Measurements from ENCODE around the gene KCNIP1. TPM values are rescaled to one million over a fixed set of nuclear protein-coding genes. Genes with fewer than 3 reads are reported as not detected.

Gene KCNIP1
- total RNA-seq, 1 experiment from 2014 or later = not detected

DNA sequence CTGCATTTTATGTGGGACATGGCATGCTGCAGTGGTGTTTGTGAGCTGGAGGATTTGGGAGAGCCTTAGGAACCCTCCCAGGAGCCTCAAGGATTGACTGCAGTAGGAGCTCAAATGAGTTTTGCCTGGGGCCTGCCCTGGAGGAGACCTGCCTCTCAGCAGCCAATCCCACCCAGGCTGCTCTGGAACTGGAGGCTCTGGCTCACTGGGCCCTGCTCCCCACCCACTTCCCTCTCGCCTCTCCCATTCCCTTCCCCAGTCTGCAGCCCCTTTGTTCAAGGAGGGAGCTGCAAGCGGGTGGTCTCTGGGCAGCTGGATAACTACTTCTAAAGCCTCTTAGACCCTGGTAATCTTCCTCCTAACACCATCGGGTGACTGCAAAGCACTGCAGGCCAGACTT, 24.2 kb downstream of the KCNIP1 start (continued):
- TF ChIP-seq RAD21 (IDR thresholded peaks at IDR 0.05; ENCODE audit: low read depth) (no peak), ZNF274 (IDR thresholded peaks at IDR 0.05; ENCODE audit: low read depth, low read length) (no peak), SIN3A (IDR thresholded peaks at IDR 0.05; ENCODE audit: low read depth) (no peak), TCF7L2 (IDR thresholded peaks at IDR 0.05; ENCODE audit: borderline replicate concordance, extremely low read depth, insufficient read depth, insufficient read length) (no peak), JUND (IDR thresholded peaks at IDR 0.05) (no peak), ZFX (IDR thresholded peaks at IDR 0.05) (no peak), SRF (IDR thresholded peaks at IDR 0.05; ENCODE audit: low read depth) (no peak), POLR2A (IDR thresholded peaks at IDR 0.05; ENCODE audit: borderline replicate concordance, extremely low read depth, insufficient read depth, insufficient read length) (no peak), CEBPB (IDR thresholded peaks at IDR 0.05; ENCODE audit: low read depth) (no peak), ELF1 (IDR thresholded peaks at IDR 0.05; ENCODE audit: borderline replicate concordance, low read depth) (no peak), FOSL1 (IDR thresholded peaks at IDR 0.05; ENCODE audit: low read depth) (no peak)
- TF ChIP-seq, protein P1, sequence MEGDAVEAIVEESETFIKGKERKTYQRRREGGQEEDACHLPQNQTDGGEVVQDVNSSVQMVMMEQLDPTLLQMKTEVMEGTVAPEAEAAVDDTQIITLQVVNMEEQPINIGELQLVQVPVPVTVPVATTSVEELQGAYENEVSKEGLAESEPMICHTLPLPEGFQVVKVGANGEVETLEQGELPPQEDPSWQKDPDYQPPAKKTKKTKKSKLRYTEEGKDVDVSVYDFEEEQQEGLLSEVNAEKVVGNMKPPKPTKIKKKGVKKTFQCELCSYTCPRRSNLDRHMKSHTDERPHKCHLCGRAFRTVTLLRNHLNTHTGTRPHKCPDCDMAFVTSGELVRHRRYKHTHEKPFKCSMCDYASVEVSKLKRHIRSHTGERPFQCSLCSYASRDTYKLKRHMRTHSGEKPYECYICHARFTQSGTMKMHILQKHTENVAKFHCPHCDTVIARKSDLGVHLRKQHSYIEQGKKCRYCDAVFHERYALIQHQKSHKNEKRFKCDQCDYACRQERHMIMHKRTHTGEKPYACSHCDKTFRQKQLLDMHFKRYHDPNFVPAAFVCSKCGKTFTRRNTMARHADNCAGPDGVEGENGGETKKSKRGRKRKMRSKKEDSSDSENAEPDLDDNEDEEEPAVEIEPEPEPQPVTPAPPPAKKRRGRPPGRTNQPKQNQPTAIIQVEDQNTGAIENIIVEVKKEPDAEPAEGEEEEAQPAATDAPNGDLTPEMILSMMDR (IDR thresholded peaks at IDR 0.05 in 2 of 3, conservative IDR thresholded peaks at IDR 0.05 in 1 of 3; ENCODE audit: borderline replicate concordance in 1 of 3, insufficient read depth in 1 of 3, low read depth in 2 of 3, low read length in 2 of 3) = no peak
- TF ChIP-seq, protein P2, sequence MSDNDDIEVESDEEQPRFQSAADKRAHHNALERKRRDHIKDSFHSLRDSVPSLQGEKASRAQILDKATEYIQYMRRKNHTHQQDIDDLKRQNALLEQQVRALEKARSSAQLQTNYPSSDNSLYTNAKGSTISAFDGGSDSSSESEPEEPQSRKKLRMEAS (IDR thresholded peaks at IDR 0.05) = no peak
- TF ChIP-seq, protein P3, sequence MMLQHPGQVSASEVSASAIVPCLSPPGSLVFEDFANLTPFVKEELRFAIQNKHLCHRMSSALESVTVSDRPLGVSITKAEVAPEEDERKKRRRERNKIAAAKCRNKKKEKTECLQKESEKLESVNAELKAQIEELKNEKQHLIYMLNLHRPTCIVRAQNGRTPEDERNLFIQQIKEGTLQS (IDR thresholded peaks at IDR 0.05) = no peak

DNA sequence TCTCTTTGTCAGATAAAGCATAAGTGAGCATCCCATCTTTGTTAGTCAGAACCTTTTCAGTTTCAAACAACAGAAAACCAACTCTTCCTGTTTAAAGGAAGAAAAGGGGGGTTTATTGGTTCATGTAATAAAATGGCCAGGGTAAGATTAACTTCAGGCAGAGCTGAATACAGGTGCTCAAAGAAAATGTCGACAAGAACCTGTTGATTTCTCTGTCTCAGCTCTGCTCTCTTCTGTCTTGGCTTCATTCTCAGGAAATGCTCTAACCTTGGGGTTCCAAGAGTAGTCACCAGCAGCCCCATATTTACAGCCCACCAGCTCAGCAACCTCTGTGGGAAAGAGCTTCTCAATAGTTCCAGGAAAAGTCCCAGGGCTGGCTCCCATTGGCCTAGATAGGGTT, 25.2 kb downstream of the KCNIP1 start:
- Histone ChIP-seq H3K4me2 (ENCODE audit: low read length) (no peak overlapping the region), H3K27me3 (ENCODE audit: insufficient read depth, low read length) (peaks cover 15% of the 10 kb centered on the region), H3K4me1 (ENCODE audit: control insufficient read depth in 1 of 2, insufficient read depth in 2 of 2, low read length in 2 of 2) (no peaks in the 10 kb centered on the region; a peak in 1 of 4 replicates), H3K9me2 (ENCODE audit: insufficient read depth) (no peaks in the 10 kb centered on the region), H3K4me3 (replicated peaks in 1 of 2; ENCODE audit: low read depth in 1 of 2, low read length in 2 of 2) (no peak overlapping the region), H3K9me3 (ENCODE audit: control insufficient read depth in 1 of 2, insufficient read depth in 1 of 2, low read depth in 1 of 2, low read length in 2 of 2) (no peaks in the 10 kb centered on the region), H3K9ac (ENCODE audit: low read length) (no peak overlapping the region), H3K36me3 (ENCODE audit: control insufficient read depth in 1 of 2, insufficient read depth in 2 of 2, low read length in 2 of 2) (no peaks in the 10 kb centered on the region), H2AFZ (ENCODE audit: low read depth, low read length, poor library complexity, severe bottlenecking) (no peak overlapping the region), H4K20me1 (ENCODE audit: insufficient read depth) (no peaks in the 10 kb centered on the region), H3K27ac (ENCODE audit: low read depth, low read length) (no peak overlapping the region), H3K79me2 (ENCODE audit: insufficient read depth, low read length) (no peaks in the 10 kb centered on the region)
- no TSS peak for BruUV-seq (replicated peaks)
- DNase-seq (ENCODE audit: low read depth, low spot score) (no peak), ATAC-seq (no peak)
- ChIA-PET POLR2A (no interaction called here), CTCF (no interaction called here), RAD21 (ENCODE audit: low non-redundant PET in 1 of 2, low total read pairs in 2 of 2, uncharacterized antibody in 2 of 2, unreplicated experiment in 2 of 2) (no interaction called here)
- intact Hi-C loops (cut with micrococcal nuclease) = no loop called here
- TF ChIP-seq EZH2phosphoT487 (IDR thresholded peaks at IDR 0.05; ENCODE audit: borderline replicate concordance) = no peak
- TF ChIP-seq CEBPB (IDR thresholded peaks at IDR 0.05; ENCODE audit: low read depth) = no peak
- no peak for TF ChIP-seq ZNF274 (IDR thresholded peaks at IDR 0.05; ENCODE audit: low read depth, low read length)
- no peak for TF ChIP-seq ELF1 (IDR thresholded peaks at IDR 0.05; ENCODE audit: borderline replicate concordance, low read depth)
- TF ChIP-seq EZH2 (IDR thresholded peaks at IDR 0.05) = no peak
- TF ChIP-seq TCF7L2 (IDR thresholded peaks at IDR 0.05; ENCODE audit: borderline replicate concordance, extremely low read depth, insufficient read depth, insufficient read length) = no peak
- TF ChIP-seq EGR1 (IDR thresholded peaks at IDR 0.05; ENCODE audit: low read depth) = no peak
- TF ChIP-seq, protein P1 (IDR thresholded peaks at IDR 0.05 in 2 of 3, conservative IDR thresholded peaks at IDR 0.05 in 1 of 3; ENCODE audit: borderline replicate concordance in 1 of 3, insufficient read depth in 1 of 3, low read depth in 2 of 3, low read length in 2 of 3) = no peak
- no peak for TF ChIP-seq RAD21 (IDR thresholded peaks at IDR 0.05; ENCODE audit: low read depth)
- no peak for TF ChIP-seq SRF (IDR thresholded peaks at IDR 0.05; ENCODE audit: low read depth)
- TF ChIP-seq ZFX (IDR thresholded peaks at IDR 0.05) = no peak
- TF ChIP-seq JUND (IDR thresholded peaks at IDR 0.05) = no peak
- TF ChIP-seq CBX3 (IDR thresholded peaks at IDR 0.05; ENCODE audit: low read depth) = no peak
- no peak for TF ChIP-seq SP1 (IDR thresholded peaks at IDR 0.05; ENCODE audit: low read depth)
- TF ChIP-seq FOSL1 (IDR thresholded peaks at IDR 0.05; ENCODE audit: low read depth) = no peak
- TF ChIP-seq, protein P3 (IDR thresholded peaks at IDR 0.05) = no peak
- TF ChIP-seq POLR2A (IDR thresholded peaks at IDR 0.05; ENCODE audit: borderline replicate concordance, extremely low read depth, insufficient read depth, insufficient read length) = no peak
- TF ChIP-seq, protein P2 (IDR thresholded peaks at IDR 0.05) = no peak
- no peak for TF ChIP-seq POLR2AphosphoS5 (IDR thresholded peaks at IDR 0.05; ENCODE audit: low read depth, low read length)
